OCI-LY1 (cell line): ENCODE measurements around the gene CBFA2T2.
A peak's percentile ranks its signal among the peaks of the same experiment; 100 is the strongest.
"Not testable (repeated sequence)": the region's sequence is repeated elsewhere in the genome, so short reads cannot be mapped to it uniquely, and the experiment has no call there.

Experiments used
- H2AFZ ChIP-seq: fragments of 200-600 bp; sonication (generic), shearing (Covaris generic); 2 replicates; pipeline ENCODE4 v1.6.0; 2014; ENCODE audit warnings: antibody characterized with exemption, mild to moderate bottlenecking, low read length
- H3F3A ChIP-seq: fragments of 200-600 bp; sonication (generic), shearing (Covaris generic); 2 replicates; pipeline ENCODE4 v1.6.0; 2014; ENCODE audit warnings: mild to moderate bottlenecking, antibody characterized with exemption, low read length, moderate library complexity; ENCODE audit not compliant: insufficient read depth
- H3K27ac ChIP-seq: fragments of 200-600 bp; sonication (generic); 2 replicates; pipeline ENCODE4 v1.5.1; 2014; ENCODE audit warnings: low read length, mixed run types, mild to moderate bottlenecking, low read depth; ENCODE audit not compliant: poor library complexity, severe bottlenecking
- H3K27me3 ChIP-seq: fragments of 200-600 bp; sonication (generic); 2 replicates; pipeline ENCODE4 v1.6.0; 2014; ENCODE audit warnings: antibody characterized with exemption, mild to moderate bottlenecking, low read length, moderate library complexity; ENCODE audit not compliant: insufficient read depth
- H3K36me3 ChIP-seq: fragments of 200-600 bp; sonication (generic); 2 replicates; pipeline ENCODE4 v1.6.1; 2014; ENCODE audit warnings: mild to moderate bottlenecking, antibody characterized with exemption, low read length, moderate library complexity, mixed read lengths; ENCODE audit not compliant: insufficient read depth
- H3K4me1 ChIP-seq: fragments of 200-600 bp; sonication (generic); 2 replicates; pipeline ENCODE4 v1.5.1; 2014; ENCODE audit warnings: mild to moderate bottlenecking, low read length, moderate library complexity; ENCODE audit not compliant: insufficient read depth, severe bottlenecking
- H3K4me2 ChIP-seq: fragments of 200-600 bp; sonication (generic), shearing (Covaris generic); 2 replicates; pipeline ENCODE4 v1.6.1; 2014; ENCODE audit warnings: low read length
- H3K4me3 ChIP-seq: fragments of 200-600 bp; sonication (generic); 2 replicates; pipeline ENCODE4 v1.5.1; 2014; ENCODE audit warnings: low read length, low read depth, mild to moderate bottlenecking, mixed read lengths; ENCODE audit not compliant: poor library complexity, severe bottlenecking
- H3K79me2 ChIP-seq: fragments of 200-600 bp; shearing (Covaris generic); 2 replicates; pipeline ENCODE4 v1.6.1; 2016; ENCODE audit warnings: mixed run types, low read length, mixed read lengths; ENCODE audit not compliant: insufficient read depth
- H3K9ac ChIP-seq: fragments of 200-600 bp; sonication (generic), shearing (Covaris generic); 2 replicates; pipeline ENCODE4 v1.6.1; 2014; ENCODE audit warnings: mild to moderate bottlenecking, low read length, mixed read lengths
- H3K9me2 ChIP-seq: fragments of 200-600 bp; sonication (generic), shearing (Covaris generic); 2 replicates; pipeline ENCODE4 v1.6.1; 2014; ENCODE audit warnings: low read depth, mild to moderate bottlenecking, low read length, mixed read lengths
- H3K9me3 ChIP-seq: fragments of 200-600 bp; shearing (Covaris generic); 2 replicates; pipeline ENCODE4 v1.6.1; 2014; ENCODE audit warnings: low read length, mixed read lengths
- H4K20me1 ChIP-seq: fragments of 200-600 bp; sonication (generic), shearing (Covaris generic); 2 replicates; pipeline ENCODE4 v1.6.0; 2016; ENCODE audit warnings: mild to moderate bottlenecking, low read length; ENCODE audit not compliant: insufficient read depth
- CTCF ChIP-seq: fragments of 200-600 bp; sonication (generic), shearing (Covaris generic); IDR thresholded peaks from 2 replicates; pipeline ENCODE4 v1.5.1; 2017; ENCODE audit warnings: mild to moderate bottlenecking, antibody characterized with exemption, low read length, moderate library complexity, mixed read lengths
- EZH2 ChIP-seq: fragments of 200-600 bp; sonication (generic), shearing (Covaris generic); IDR thresholded peaks from 2 replicates; pipeline ENCODE4 v1.8.0; 2017; ENCODE audit warnings: borderline replicate concordance, mixed run types, mild to moderate bottlenecking, antibody characterized with exemption, low read length, moderate library complexity, mixed read lengths

Gene CBFA2T2

GRCh38 chr20:33489495-33490022 lies 337 bp upstream of the CBFA2T2 start:
- peaks cover 23% of the 10 kb centered on the region for H3K4me1 ChIP-seq
- no peaks in the 10 kb centered on the region for H3F3A ChIP-seq
- no peaks in the 10 kb centered on the region for H3K9me3 ChIP-seq
- H3K4me2 ChIP-seq: peak overlapping the region; percentile 100
- peak overlapping the region; percentile 86 for H3K4me3 ChIP-seq
- H3K9me2 ChIP-seq: no peaks in the 10 kb centered on the region
- H2AFZ ChIP-seq: peak overlapping the region; percentile 89; the same call in 1 of the 2 replicates
- TF ChIP-seq CTCF (no peak), EZH2 (no peak)
- H3K36me3 ChIP-seq: no peaks in the 10 kb centered on the region
- peaks cover 20% of the 10 kb centered on the region for H3K79me2 ChIP-seq
- peak overlapping the region; percentile 77 for H3K27ac ChIP-seq
- no peaks in the 10 kb centered on the region for H3K27me3 ChIP-seq
- peak overlapping the region; percentile 96 for H3K9ac ChIP-seq
- H4K20me1 ChIP-seq: no peaks in the 10 kb centered on the region

- H3K9ac ChIP-seq: peak overlapping the region; percentile 84
- no peaks in the 10 kb centered on the region for H3K36me3 ChIP-seq
- H3K9me2 ChIP-seq: no peaks in the 10 kb centered on the region
- H3K27me3 ChIP-seq: no peaks in the 10 kb centered on the region
- peaks cover 25% of the 10 kb centered on the region for H3K79me2 ChIP-seq
- H3K4me1 ChIP-seq: peaks cover 23% of the 10 kb centered on the region
- H3K27ac ChIP-seq: peak overlapping the region; percentile 50
- no peak overlapping the region for H2AFZ ChIP-seq
- peak overlapping the region; percentile 99 for H3K4me2 ChIP-seq
- H3F3A ChIP-seq: no peaks in the 10 kb centered on the region
- no peaks in the 10 kb centered on the region for H4K20me1 ChIP-seq
- TF ChIP-seq EZH2 (no peak), CTCF (no peak)
- no peaks in the 10 kb centered on the region for H3K9me3 ChIP-seq
- peak overlapping the region; percentile 89 for H3K4me3 ChIP-seq
Measured at GRCh38 chr20:33490934-33491656, 1.2 kb downstream of the CBFA2T2 start.

- Histone ChIP-seq H2AFZ (no peak overlapping the region), H4K20me1 (no peaks in the 10 kb centered on the region), H3K27me3 (no peaks in the 10 kb centered on the region), H3K36me3 (no peaks in the 10 kb centered on the region), H3K4me3 (no peak overlapping the region), H3K4me2 (no peak overlapping the region), H3K27ac (no peak overlapping the region), H3K79me2 (peaks cover 25% of the 10 kb centered on the region), H3K4me1 (peaks cover 23% of the 10 kb centered on the region), H3K9me2 (no peaks in the 10 kb centered on the region), H3K9me3 (no peaks in the 10 kb centered on the region), H3K9ac (no peak overlapping the region), H3F3A (no peaks in the 10 kb centered on the region)
- TF ChIP-seq EZH2: no peak
- TF ChIP-seq CTCF: no peak
Measured at GRCh38 chr20:33493076-33493766, 3.3 kb downstream of the CBFA2T2 start.

- H4K20me1 ChIP-seq, H3K4me2 ChIP-seq, H3K36me3 ChIP-seq, H3K9ac ChIP-seq, H3K9me2 ChIP-seq, H3K27me3 ChIP-seq, H3F3A ChIP-seq, H3K4me3 ChIP-seq, H3K4me1 ChIP-seq, H3K9me3 ChIP-seq, H2AFZ ChIP-seq, H3K27ac ChIP-seq: not testable (repeated sequence)
- peaks cover 29% of the 10 kb centered on the region for H3K79me2 ChIP-seq
Measured at GRCh38 chr20:33496776-33497175, 6.9 kb downstream of the CBFA2T2 start.
